A673 (cell line): ENCODE results near the gene JUP. TPM values are rescaled to one million over a fixed set of nuclear protein-coding genes. Genes with fewer than 3 reads are reported as not detected.

Experiments
- BruUV-seq: library from RNA; stranded (reverse); fragments of 400-500 nt; replicated peaks from 2 replicates; lab custom pipeline; 2021; lab: Mats Ljungman, UMichigan
- CTCF ChIA-PET: fragments of 300-600 bp; sonication (Branson Sonifier 250); formaldehyde crosslinking; loops from one replicate; lab custom pipeline; 2022; ENCODE audit warnings: antibody characterized with exemption; lab: Charles Lee
- POLR2A ChIA-PET: fragments of 300-600 bp; sonication (Branson Sonifier 250); formaldehyde crosslinking; loops from one replicate; lab custom pipeline; 2022; ENCODE audit warnings: antibody characterized with exemption; ENCODE audit not compliant: low non-redundant PET; lab: Charles Lee
- DNase-seq: peaks from one replicate; pipeline ENCODE4 v3.0.0-alpha.2; 2015; ENCODE audit warnings: low spot score
- H3K27ac ChIP-seq: fragments of 200-600 bp; sonication (generic); 2 replicates; pipeline ENCODE4 v1.5.1; 2016; ENCODE audit warnings: mixed run types, low read depth, mild to moderate bottlenecking, mixed read lengths, antibody characterized with exemption, low read length; ENCODE audit not compliant: poor library complexity, severe bottlenecking
- H3K27me3 ChIP-seq: fragments of 200-600 bp; sonication (generic); replicated peaks from 2 replicates; pipeline ENCODE4 v1.6.1; 2017; ENCODE audit warnings: mixed run types, low read depth, mild to moderate bottlenecking, mixed read lengths, antibody characterized with exemption, low read length; ENCODE audit not compliant: insufficient read depth, poor library complexity
- H3K36me3 ChIP-seq: fragments of 200-600 bp; sonication (generic); 2 replicates; pipeline ENCODE4 v1.6.1; 2016; ENCODE audit warnings: mixed run types, mild to moderate bottlenecking, mixed read lengths, antibody characterized with exemption, low read length; ENCODE audit not compliant: insufficient read depth, poor library complexity, severe bottlenecking
- H3K4me1 ChIP-seq: fragments of 200-600 bp; sonication (generic); 2 replicates; pipeline ENCODE4 v1.6.1; 2017; ENCODE audit warnings: mixed run types, mild to moderate bottlenecking, mixed read lengths, antibody characterized with exemption, low read length; ENCODE audit not compliant: insufficient read depth, poor library complexity, severe bottlenecking
- H3K4me3 ChIP-seq: fragments of 200-600 bp; sonication (generic); 2 replicates; pipeline ENCODE4 v1.5.1; 2016; ENCODE audit warnings: low read depth, mixed run types, mild to moderate bottlenecking, mixed read lengths, low read length; ENCODE audit not compliant: poor library complexity, severe bottlenecking
- H3K9me3 ChIP-seq: fragments of 200-600 bp; sonication (generic); 2 replicates; pipeline ENCODE4 v1.6.1; 2016; ENCODE audit warnings: mixed run types, low read depth, mild to moderate bottlenecking, mixed read lengths, antibody characterized with exemption, low read length; ENCODE audit not compliant: poor library complexity, severe bottlenecking
- CTCF ChIP-seq: fragments of 300-800, 200-600 bp; sonication (generic); conservative IDR thresholded peaks from 2 replicates; pipeline ENCODE4 v1.5.1; 2017; ENCODE audit warnings: low read depth, mild to moderate bottlenecking, antibody characterized with exemption, low read length, moderate library complexity, mixed read lengths
- EZH2 ChIP-seq: fragments of 200-600 bp; sonication (generic); IDR thresholded peaks from 2 replicates; pipeline ENCODE4 v1.6.1; 2017; ENCODE audit warnings: borderline replicate concordance, low read depth, mild to moderate bottlenecking, mixed read lengths, antibody characterized with exemption, low read length; ENCODE audit not compliant: poor library complexity, severe bottlenecking
- intact Hi-C: fragments of 100-400 bp; cut with micrococcal nuclease; formaldehyde crosslinking; loops from one replicate; pipeline ENCODE4 v1.10.0; 2022; ENCODE audit not compliant: unreplicated experiment
- total RNA-seq: library from RNA; stranded (reverse); gene quantifications from 2 replicates; pipeline ENCODE4 v1.2.3, GENCODE V29; 2021

JUP gene
- total RNA-seq, 1 experiment from 2014 or later, result 15.7 TPM

GRCh38 chr17:41741709-41742108 lies 44.8 kb downstream of the JUP start:
- intact Hi-C loops, result no loop called here
- no peak for TF ChIP-seq CTCF
- no peaks in the 10 kb centered on the region for H3K36me3 ChIP-seq
- H3K27me3 ChIP-seq, result no peaks in the 10 kb centered on the region
- DNase-seq, result no peak
- no peaks in the 10 kb centered on the region for H3K9me3 ChIP-seq
- H3K4me3 ChIP-seq, result no peak overlapping the region
- H3K4me1 ChIP-seq, result no peaks in the 10 kb centered on the region
- no TSS peak for BruUV-seq
- ChIA-PET POLR2A (no interaction called here), CTCF (no interaction called here)
- H3K27ac ChIP-seq, result no peak overlapping the region

- intact Hi-C loops, result no loop called here
Measured at GRCh38 chr17:41740506-41740905, 46.0 kb downstream of the JUP start.

GRCh38 chr17:41739661-41740352 lies 46.7 kb downstream of the JUP start:
- DNase-seq, result no peak
- no peak for TF ChIP-seq CTCF
- TF ChIP-seq EZH2, result no peak
- no TSS peak for BruUV-seq
- no peaks in the 10 kb centered on the region for H3K4me1 ChIP-seq
- H3K9me3 ChIP-seq, result no peaks in the 10 kb centered on the region
- H3K27me3 ChIP-seq, result peaks cover 14% of the 10 kb centered on the region
- ChIA-PET POLR2A (interaction anchor here (0.6 kb wide), 1 partner anchor 280 kb away, joined by 3 read pairs; the partner anchor contains the start of gene NKIRAS2), CTCF (no interaction called here)
- no peak overlapping the region for H3K4me3 ChIP-seq
- H3K27ac ChIP-seq, result no peak overlapping the region
- H3K36me3 ChIP-seq, result no peaks in the 10 kb centered on the region
- intact Hi-C loops, result loop anchor here (2.0 to 10.0 kb wide), 2 partner anchors 145 to 219 kb away; no protein-coding TSS in a partner anchor

More at GRCh38 chr17:41740506-41740905, 46.0 kb downstream of the JUP start:
- POLR2A ChIA-PET, result interaction anchor here (0.6 kb wide), 1 partner anchor 279 kb away, joined by 3 read pairs; the partner anchor contains the start of gene NKIRAS2
- no peaks in the 10 kb centered on the region for H3K9me3 ChIP-seq
- no peak for DNase-seq
- H3K4me3 ChIP-seq, result no peak overlapping the region
- H3K36me3 ChIP-seq, result no peaks in the 10 kb centered on the region
- CTCF ChIA-PET, result no interaction called here
- no peak overlapping the region for H3K27ac ChIP-seq
- no TSS peak for BruUV-seq
- peaks cover 8% of the 10 kb centered on the region for H3K27me3 ChIP-seq
- TF ChIP-seq CTCF, result no peak
- no peak for TF ChIP-seq EZH2
- no peaks in the 10 kb centered on the region for H3K4me1 ChIP-seq
